B cell (primary cell): ENCODE data around the gene FBXO44.

Experiments
- EZH2 ChIP-seq: IDR thresholded peaks from 2 replicates; pipeline ENCODE4 v1.6.1; 2012; ENCODE audit warnings: borderline replicate concordance, low read depth, mild to moderate bottlenecking, moderate library complexity, low read length; ENCODE audit not compliant: insufficient read depth, poor library complexity, severe bottlenecking
- TF ChIP-seq, protein P1 (sequence below): fragments of 200-600 bp; IDR thresholded peaks from one replicate; pipeline ENCODE4 v1.8.0; 2022; ENCODE audit warnings: antibody characterized with exemption, mild to moderate bottlenecking

DNA sequence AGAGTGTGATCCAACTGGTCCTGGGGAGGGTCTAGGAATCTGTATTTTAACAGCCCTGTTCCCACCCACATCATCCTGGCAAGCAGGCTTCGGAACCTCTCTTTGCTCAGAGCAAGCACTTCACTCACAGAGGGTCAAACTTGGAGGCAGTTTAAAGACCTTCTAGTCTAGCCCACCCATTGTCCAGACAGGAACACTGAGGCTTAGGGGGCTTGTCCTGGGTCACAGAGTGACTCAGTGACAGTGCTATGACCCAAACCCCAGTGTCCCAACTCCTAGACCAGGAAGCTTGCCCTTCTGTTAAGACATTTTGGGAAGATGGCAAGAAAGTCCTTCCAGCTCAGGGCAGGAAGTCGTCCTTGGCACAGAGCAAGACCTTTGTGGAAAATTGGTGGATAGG lies 36.9 kb upstream of the FBXO44 start:
- TF ChIP-seq, protein P1, sequence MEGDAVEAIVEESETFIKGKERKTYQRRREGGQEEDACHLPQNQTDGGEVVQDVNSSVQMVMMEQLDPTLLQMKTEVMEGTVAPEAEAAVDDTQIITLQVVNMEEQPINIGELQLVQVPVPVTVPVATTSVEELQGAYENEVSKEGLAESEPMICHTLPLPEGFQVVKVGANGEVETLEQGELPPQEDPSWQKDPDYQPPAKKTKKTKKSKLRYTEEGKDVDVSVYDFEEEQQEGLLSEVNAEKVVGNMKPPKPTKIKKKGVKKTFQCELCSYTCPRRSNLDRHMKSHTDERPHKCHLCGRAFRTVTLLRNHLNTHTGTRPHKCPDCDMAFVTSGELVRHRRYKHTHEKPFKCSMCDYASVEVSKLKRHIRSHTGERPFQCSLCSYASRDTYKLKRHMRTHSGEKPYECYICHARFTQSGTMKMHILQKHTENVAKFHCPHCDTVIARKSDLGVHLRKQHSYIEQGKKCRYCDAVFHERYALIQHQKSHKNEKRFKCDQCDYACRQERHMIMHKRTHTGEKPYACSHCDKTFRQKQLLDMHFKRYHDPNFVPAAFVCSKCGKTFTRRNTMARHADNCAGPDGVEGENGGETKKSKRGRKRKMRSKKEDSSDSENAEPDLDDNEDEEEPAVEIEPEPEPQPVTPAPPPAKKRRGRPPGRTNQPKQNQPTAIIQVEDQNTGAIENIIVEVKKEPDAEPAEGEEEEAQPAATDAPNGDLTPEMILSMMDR = no peak
- no peak for TF ChIP-seq EZH2
